CD4-positive, alpha-beta T cell treated with Interleukin-4 for 4 hours (primary cell): ENCODE results near the gene LCOR.
"Not testable (repeated sequence)": the region's sequence is repeated elsewhere in the genome, so short reads cannot be mapped to it uniquely, and the experiment has no call there.

Experiments used
- DNase-seq: peaks from one replicate; pipeline ENCODE4 v3.0.0-alpha.2; 2020

Gene LCOR

DNA sequence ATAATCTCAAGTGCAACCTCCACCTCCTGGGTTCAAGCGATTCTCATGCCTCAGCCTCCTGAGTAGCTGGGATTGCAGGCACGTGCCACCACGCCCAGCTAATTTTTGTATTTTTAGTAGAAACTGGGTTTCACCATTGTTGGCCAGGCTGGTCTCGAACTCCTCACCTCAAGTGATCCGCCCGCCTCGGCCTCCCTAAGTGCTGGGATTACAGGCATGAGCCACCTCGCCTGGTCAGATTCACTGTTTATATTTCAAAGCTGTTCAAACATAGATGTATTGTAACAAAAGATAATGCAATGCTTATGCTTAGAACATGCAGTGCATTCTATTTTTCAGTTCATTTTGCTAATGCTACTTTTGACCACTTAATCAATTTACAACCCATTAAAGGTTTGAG is 111.1 kb downstream of the LCOR start:
- DNase-seq, result not testable (repeated sequence)

DNA sequence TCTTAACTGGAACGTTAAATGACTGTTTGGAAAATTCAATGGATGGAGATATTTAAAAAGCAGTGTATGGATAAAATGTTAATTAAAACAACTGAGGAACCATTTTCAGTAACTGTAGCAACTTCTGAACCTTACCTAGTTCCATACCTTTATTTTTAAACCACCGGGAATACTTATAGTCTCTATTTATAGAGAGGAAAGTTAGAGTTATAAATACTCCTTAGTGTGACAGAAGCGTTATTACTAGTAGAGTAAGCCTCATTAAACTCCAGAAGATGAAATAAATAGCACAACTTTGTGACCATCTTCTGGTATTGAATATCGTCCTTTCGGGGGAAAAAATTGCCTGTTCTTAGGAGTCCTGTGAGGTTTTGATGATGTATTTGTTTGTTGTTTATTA is 114.9 kb downstream of the LCOR start:
- DNase-seq, result no peak

DNA sequence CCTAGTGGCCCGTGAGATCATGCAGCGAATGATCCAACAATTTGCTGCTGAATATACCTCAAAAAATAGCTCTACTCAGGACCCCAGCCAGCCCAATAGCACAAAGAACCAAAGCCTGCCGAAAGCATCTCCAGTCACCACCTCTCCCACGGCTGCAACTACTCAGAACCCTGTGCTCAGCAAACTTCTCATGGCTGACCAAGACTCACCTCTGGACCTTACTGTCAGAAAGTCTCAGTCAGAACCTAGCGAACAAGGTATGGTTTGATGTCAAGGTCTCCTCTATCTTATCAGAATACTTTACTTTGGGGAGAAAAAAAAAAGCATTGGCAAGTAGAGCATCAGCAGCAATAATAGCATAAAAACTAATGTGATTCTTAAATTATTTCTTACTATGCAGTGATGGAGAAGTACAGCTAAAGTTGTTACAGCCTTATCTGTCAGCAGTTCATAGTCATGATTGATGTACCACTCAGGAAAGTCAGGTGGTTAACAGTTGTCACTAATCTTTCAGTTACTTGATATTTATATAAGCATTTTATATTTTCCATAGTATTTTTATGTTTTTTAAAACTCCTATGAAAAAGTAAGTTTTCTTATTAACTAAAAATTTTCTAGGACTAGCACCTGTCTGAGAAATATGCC is 117.1 kb downstream of the LCOR start:
- no peak for DNase-seq

DNA sequence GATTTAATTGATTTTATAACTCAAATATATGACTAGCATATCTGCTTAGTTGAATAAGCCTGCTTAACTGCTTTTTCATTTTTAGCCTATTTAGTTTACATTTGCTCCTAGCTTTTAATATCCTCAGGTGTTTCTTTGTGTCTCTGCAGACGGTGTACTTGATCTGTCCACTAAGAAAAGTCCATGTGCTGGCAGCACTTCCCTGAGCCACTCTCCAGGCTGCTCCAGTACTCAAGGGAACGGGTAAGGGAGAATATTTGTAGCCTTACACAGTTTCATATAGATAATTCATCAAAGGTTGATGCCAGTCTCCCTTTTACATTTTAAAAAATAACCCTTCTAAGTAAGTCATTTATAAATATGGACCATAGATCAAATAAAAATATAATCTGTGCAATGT is 119.9 kb downstream of the LCOR start:
- DNase-seq, result no peak

DNA sequence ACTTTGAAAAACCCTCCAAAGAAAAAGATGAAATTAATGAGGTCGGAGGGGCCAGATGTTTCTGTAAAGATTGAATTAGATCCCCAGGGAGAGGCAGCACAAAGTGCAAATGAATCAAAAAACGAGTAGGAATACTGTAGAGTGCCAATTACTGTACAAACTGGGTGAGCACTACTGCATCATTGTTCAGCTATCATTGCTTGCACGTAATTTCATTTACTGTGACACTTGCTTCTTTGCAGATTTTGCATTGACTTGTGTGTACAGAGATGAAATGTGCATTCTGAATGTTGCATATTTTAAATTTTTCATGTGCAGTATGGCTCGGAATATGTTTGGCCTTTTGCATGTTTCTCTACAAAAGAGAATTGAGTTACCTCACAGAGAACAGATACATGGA is 123.7 kb downstream of the LCOR start:
- no peak for DNase-seq

DNA sequence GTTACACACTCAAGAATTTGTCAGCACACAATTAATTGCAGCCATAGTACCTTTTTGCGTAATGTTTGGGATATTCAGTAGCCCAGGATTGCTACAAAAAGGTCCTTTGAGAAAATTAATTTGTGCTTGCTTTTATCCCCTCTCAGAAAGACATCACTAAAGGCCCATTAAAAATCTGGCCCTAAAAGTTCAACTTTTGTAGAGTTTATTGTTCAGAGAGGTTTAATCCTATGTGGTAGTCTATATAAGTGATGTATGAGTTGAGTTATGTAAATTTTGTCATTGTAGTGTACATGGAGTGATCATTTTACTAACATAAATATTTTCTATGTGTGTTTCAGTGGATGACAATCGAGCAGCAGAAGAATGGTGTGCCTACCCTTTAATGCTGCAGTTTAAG is 126.0 kb downstream of the LCOR start:
- DNase-seq, result no peak

DNA sequence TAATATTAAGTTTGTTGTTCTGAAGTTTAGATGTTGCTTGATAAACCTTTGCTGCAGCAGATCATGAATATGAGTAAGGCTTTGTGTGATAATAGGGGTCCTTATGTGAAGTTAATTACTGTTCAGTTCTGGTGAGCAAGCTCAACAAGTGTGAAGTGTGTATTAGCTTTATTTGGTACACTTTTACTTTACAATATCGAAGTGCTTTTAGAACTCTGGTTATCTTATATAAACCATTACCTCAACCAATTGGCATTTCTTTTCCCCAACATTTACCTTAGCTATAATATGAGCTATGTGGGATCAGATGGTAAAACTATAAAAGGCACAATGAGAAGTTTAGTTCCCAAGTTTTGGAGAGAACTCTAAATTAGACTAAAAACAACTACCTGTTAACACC is 127.6 kb downstream of the LCOR start:
- no peak for DNase-seq

DNA sequence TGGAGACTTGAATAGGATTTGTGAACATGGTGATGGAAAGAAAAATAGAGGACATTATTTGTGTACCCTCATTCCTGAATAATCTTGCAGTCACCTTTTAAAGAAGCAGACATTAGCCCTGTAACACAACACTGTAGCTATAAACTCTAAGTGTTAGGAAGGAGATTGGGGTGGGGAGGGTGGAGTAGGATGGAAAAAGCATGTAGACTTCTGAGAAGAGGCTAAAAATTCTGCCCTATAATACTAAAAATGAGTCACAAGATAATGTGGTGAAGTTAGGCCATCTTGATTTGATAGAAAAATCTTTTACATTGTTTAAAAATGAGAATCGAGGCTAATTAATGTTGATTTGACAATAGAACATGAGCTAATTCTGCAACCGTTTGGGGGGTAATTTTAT is 128.8 kb downstream of the LCOR start:
- no peak for DNase-seq

DNA sequence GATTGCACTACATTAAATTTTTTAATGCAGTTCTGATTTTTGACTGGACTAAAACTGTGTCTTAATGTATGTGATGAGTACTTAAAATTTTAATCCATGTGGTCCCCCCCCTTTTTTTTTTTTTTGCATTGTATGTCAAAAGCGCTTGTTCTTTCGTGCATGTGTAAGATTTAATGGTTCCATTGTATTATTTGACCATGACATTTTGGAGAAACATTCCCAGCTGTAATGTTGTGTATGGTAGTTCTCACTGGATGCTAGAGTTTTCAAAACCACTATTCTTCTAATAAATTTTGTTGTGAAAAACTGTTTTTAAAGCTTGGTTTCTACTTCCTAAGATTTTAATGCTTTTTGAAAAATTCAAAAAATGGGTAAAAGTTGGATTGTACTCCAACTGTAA is 132.0 kb downstream of the LCOR start:
- no peak for DNase-seq

DNA sequence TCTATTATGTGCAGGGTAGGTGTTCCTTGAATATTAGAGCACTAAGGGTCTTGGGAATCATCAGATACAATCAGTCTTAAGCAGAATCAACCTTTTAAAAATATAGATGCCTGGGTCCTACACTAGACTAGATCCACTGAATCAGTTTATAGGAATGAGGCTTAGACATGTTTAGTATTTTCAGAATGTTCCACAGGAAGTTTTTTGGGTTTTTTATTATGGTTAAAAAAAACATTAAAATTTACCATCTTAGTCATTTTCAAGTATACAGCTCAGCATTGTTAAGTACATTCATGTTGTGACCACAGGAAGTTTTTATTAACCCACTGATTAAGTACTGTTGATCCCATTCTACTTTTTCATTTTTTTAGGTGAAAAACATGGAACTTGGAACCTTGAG is 135.7 kb downstream of the LCOR start:
- DNase-seq, result no peak

DNA sequence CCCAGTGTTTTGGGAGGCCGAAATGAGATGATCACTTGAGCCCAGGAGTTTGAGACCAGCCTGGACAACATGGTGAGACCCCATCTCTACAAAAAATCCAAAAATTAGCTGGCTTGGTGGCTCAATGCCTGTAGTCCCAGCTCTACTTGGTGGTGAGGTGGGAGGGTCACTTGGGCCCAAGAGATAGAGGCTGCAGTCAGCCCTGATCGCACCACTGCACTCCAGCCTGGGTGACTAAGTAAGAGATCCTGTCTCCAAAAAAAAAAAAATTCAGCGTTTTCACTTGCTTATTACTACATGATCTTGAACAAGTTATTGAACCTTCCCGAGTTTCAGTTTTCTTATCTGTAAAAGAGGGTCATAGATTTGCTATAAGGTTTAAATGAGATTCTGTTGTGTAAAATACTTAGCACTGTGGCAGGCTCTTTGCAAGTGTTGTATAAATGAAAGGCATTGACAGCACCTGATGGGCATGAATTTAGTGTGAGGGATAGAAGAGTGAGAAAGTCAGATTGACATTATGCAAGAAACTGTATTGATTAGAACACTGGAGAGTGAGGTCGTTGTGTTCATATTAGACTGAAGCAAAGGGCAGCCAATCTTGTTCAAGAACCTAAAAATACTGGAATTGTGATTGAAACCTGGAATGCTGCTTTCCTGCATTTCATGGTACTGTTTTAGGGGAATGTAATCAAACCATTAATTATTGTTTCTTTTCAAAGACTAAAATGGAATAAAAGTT is 136.8 kb downstream of the LCOR start:
- DNase-seq, result no peak

DNA sequence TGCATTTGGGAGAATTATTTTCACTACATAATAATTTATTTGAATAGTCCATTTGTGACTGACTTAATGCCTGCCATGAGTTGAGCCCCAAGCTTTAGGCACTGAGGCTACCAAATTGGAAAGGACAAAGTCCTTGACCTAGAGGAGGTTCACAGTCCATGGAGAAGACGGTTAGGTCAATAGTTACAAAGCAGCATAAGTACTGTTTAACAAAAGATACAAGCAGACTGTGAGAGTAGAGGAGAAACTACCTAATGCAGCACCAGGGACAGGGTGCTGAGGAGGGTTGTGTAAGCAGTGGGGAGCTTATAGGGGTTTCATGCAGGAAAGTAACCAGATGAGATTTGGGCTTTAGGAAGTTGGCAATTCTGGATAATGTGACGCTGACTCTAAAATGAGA is 139.2 kb downstream of the LCOR start:
- DNase-seq, result no peak

DNA sequence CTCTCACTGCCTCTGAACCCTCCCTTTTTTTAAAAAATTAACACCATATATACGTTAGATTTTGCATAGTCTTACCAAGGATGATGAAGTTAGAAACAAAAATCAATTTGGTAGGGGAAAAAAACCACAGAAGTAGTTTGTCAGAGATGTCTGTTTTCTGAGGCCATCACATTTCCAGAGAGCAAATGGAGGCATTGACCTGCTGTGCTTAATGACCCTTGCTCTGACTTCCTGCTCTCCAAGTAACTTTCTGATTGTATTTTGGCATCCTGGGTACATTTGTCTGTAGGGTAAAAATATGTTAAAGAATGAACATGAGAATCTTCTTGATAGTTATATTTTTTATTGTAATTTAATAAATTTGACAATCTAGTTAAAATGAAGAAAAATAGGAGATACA is 140.2 kb downstream of the LCOR start:
- DNase-seq, result no peak

DNA sequence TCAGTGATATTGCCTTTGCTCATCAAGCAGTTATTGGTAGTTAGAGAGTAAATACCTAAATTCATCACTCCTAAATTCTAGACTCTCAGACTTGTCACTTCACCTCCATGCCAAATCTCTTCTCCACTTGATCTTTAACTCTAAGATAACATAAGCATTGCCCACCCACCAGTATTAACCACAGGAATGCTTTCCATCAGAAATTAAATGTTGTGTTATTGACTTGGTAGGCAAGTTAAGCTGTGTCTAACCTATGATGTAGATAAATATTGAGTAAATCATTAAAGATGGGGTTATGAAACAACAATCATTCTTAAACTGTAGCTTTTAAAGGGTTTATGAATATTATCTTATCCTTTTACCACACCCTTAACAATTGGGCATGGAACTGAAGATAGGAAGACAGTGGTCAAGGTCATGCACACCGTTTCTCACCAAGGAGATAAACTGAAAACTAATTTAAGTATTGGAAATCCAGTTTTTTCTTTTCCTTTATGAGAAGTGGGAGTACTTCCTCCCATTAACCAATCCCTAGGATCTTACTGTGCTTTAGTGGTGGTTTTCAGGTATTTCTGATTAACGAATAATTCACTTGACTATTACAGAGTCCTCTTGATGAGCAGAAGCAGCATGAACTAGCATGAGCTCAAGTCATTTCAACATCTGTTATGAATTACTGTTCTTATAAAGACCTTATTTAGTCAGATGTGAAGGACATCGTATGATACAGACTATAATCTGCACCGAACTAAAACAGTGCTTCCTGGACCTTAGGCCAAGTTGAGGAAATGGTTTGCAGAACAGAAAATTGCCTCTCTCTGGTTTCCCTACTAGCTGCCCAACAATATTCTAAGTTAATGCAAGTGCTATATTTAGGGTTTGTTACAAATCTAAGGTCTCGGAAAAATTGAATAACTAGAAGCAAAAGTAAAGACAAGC is 142.0 kb downstream of the LCOR start:
- DNase-seq, result no peak

DNA sequence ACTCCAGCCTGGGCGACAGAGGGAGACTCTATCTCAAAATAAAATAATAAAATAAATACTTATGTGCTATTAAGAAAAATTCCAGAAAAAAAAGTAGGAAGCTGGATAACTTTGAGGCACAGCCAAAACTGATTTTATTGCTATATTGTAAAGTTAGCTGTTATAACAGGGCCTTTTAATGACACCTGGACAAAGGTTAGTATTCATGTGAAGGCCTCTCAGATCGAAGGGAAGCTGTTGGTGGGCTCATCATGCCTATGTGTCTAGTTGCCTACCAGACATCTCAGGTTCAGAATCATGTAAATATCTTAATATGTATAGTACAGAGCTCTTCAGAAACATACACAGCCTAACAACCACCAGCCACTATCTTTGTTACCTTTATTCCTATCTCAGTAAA is 143.0 kb downstream of the LCOR start:
- no peak for DNase-seq

DNA sequence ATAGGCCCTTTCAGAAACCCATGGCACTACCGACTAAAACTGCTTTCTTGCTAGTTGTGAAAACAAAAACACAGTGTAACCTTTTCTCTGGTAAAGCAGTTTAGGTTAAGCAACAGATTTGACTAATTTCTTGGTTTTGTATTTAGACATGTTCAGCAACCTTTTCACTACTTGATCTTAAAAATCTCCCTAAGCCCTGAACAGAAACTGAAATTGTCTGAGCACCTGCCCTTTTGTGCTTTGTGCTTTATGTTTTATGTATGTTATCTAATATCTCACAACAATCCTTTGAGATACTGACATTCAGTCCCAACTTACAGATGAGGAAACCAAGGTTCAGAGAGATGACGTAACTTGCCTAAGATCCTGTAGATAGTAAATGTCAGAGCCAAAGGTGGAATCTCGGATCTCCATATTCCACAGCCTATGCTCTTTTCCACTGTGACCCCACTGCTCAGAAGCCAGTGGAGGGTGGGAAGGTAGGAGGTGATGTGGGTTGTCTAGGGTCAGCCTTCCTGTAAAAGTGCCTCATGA is 146.6 kb downstream of the LCOR start:
- DNase-seq, result no peak

DNA sequence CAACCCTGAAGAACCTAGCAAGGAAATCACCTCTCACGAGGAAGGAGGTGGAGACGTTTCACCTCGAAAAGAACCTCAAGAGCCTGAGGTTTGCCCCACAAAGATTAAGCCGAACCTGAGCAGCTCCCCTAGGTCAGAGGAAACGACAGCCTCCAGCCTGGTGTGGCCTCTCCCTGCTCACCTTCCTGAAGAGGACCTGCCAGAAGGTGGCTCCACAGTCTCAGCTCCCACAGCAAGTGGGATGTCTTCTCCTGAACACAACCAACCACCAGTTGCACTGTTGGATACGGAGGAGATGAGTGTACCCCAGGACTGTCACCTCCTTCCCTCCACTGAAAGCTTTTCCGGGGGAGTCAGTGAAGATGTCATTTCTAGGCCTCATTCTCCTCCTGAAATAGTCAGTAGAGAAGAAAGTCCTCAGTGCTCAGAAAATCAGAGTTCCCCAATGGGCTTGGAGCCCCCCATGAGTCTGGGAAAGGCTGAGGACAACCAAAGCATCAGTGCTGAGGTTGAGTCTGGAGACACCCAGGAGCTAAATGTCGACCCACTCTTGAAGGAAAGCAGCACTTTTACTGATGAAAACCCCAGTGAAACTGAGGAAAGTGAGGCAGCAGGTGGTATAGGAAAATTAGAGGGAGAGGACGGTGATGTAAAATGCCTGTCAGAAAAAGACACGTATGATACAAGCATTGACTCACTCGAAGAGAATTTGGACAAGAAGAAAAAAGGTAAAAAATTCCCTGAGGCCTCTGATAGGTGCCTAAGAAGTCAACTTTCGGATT is 150.2 kb downstream of the LCOR start:
- no peak for DNase-seq

DNA sequence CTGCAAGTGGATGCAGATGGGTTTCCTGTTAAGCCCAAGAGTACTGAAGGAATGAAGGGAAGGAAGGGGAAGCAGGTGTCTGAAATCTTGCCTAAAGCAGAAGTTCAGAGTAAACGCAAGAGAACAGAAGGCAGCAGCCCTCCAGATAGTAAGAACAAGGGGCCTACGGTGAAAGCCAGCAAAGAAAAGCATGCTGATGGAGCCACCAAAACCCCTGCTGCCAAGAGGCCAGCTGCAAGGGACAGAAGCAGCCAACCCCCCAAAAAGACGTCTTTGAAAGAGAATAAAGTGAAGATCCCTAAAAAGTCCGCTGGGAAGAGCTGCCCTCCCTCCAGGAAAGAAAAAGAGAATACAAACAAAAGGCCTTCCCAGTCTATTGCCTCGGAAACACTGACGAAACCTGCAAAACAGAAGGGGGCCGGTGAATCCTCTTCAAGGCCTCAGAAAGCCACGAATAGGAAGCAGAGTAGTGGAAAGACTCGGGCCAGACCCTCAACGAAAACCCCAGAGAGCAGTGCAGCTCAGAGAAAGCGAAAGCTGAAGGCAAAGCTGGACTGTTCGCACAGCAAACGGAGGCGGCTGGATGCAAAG is 152.5 kb downstream of the LCOR start:
- DNase-seq, result no peak

DNA sequence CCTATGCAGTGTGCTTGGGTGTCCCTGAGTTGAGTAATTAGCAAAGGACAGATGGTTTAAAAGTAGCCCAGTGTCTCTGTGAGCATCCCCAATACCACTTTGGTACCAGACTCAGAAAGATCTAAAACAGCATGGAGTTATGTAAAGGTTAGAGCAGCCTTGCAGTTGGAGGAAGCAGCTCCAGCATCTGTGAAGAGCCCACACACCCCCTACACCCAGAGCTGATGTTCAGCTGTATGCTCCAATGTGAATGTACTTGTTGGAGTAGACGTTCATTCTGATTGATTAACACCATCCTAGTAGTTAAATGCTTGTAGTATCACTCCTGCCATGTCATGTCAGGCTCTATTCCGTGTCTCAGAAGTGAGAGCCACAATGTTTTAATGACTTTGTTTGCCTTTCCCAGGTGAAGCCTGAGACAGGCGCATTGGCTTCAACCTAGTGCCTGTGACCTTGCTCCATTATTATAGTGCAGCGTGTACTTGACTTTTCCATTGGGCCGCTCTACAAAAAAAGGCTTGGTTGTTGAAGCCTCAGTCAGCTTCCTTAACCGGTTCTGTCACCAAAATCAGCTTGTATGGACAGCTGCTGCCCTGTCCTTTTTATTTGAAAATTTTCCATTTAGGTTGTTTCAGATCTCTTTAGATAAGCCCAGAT is 154.2 kb downstream of the LCOR start:
- no peak for DNase-seq

DNA sequence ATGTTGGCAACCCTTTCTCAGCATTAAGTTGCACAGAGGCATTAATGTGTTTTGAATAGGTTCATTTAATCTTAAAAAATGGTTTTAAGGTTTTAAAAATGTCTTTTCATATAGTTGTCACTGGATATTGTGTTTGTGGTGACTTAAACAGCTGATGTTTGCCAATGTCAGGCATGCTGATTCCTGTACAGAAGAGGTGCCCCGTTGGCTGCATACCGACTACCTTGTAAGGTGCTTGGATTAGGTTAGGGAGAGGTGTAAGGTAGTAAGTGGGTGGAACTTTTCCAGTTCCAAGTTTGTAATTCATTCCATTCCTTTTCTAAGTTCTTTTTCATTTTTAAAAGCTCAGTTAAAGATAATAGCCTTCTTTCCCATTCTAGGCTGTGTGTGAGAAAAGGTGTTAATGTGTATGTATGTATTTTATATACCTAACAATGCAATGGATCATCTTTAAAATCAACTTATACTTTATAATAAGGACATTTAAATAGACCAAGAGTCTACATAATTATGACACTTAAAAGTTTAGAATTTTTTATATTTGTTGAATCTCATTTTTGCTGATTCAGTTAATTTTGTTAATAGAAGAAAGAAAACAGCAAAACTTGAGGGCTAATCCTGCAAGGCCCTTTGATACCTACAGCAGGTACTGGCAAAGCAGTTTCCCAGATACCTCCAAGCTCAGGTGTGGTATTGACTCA is 155.2 kb downstream of the LCOR start:
- DNase-seq, result no peak

DNA sequence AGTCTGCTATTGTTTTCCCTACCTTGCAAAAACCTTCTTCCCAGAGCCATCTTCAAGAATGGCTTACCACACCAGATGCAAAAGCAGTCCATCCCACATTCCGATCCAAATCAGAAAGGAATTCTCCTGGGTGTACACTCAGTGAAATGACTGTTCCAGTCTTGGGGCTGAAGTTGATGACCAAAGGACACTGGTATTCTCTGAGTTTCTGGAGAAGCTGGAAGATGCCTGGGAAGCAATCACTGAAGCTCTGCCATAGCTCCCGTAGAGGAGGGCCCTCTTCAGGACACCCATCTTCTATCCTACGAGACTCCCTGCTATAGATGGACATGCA is 155.7 kb downstream of the LCOR start:
- DNase-seq, result no peak
